Stomach (tissue), 9 donors: ENCODE measurements around the gene TEX53. TPM values are rescaled to one million over a fixed set of nuclear protein-coding genes. Genes with fewer than 3 reads are reported as not detected.
A peak's percentile ranks its signal among the peaks of the same experiment; 100 is the strongest.

Experiments used
- DNase-seq, 2 donors: peaks; one replicate each; pipeline versions ENCODE4 v3.0.0 to v3.0.0-alpha.2; 2013 to 2019
- H3K27ac ChIP-seq, 5 donors: fragments of 200-600 bp in 4 of 5; sonication (generic) in 4 of 5; one replicate each; pipeline ENCODE4 v1.5.1; 2013 to 2019; ENCODE audit warnings: mild to moderate bottlenecking in 1 of 5, moderate library complexity in 1 of 5
- H3K27me3 ChIP-seq, 3 donors: fragments of 200-600 bp; sonication (generic); one replicate each; pipeline ENCODE4 v1.5.1; 2017 to 2019; ENCODE audit warnings: mixed run types in 1 of 3
- H3K36me3 ChIP-seq, 4 donors: fragments of 200-600 bp; sonication (generic); 1 replicate in 3 of 4; 2 replicates in 1 of 4; pipeline ENCODE4 v1.5.1; 2016 to 2019
- H3K4me1 ChIP-seq, 4 donors: fragments of 200-600 bp; sonication (generic); one replicate each; pipeline ENCODE4 v1.5.1; 2016 to 2019
- H3K4me3 ChIP-seq, 4 donors: fragments of 200-600 bp; sonication (generic) in 3 of 4; one replicate each; pipeline ENCODE4 v1.5.1; 2016 to 2019; ENCODE audit warnings: mild to moderate bottlenecking in 1 of 4
- H3K9me3 ChIP-seq, 4 donors: fragments of 200-600 bp; sonication (generic); one replicate each; pipeline ENCODE4 v1.5.1; 2016 to 2019
- CTCF ChIP-seq, 7 experiments: fragments of 450-650 bp in 4 of 7; fragments of 200-600 bp in 3 of 7; sonication (generic) in 3 of 7; IDR thresholded peaks; one replicate each; pipeline ENCODE4 v1.5.1; 2016 to 2019; ENCODE audit warnings: antibody characterized with exemption in 7 of 7, control low read depth in 2 of 7, mild to moderate bottlenecking in 1 of 7
- EP300 ChIP-seq: sonication (generic); formaldehyde crosslinking; IDR thresholded peaks from one replicate; pipeline ENCODE4 v1.6.1; 2017; ENCODE audit warnings: antibody characterized with exemption
- POLR2A ChIP-seq, 4 donors: fragments of 450-650 bp; IDR thresholded peaks; one replicate each; pipeline ENCODE4 v1.6.1; 2016; ENCODE audit warnings: antibody characterized with exemption in 4 of 4, control low read depth in 2 of 4, mild to moderate bottlenecking in 1 of 4, moderate library complexity in 1 of 4
- POLR2AphosphoS5 ChIP-seq, 3 donors: sonication (generic); formaldehyde crosslinking; IDR thresholded peaks; one replicate each; pipeline ENCODE4 v1.6.1; 2016; ENCODE audit warnings: antibody characterized with exemption in 3 of 3
- WGBS, 5 donors: extraction: QIAGEN DNeasy Blood & Tissue Kit in 3 of 5; methylation state at CpG; one replicate each; pipeline versions ENCODE4 v1.1.5 to v1.1.7; 2013 to 2018; 5-methylcytosine and 5-hydroxymethylcytosine counted together
- intact Hi-C: fragments of 100-400 bp; cut with DNase I; formaldehyde crosslinking; loops from one replicate; pipeline ENCODE4 v1.15.1; 2023; ENCODE audit warnings: low total_unique reads
- polyA plus RNA-seq, 3 donors: library from polyadenylated mRNA; stranded (reverse); fragments of 200-250 nt; gene quantifications; one replicate each; pipeline ENCODE4 v1.2.3, GENCODE V29; 2013
- total RNA-seq, 5 donors: library from RNA; depleted of rRNA; stranded (reverse); fragments of >200 nt; gene quantifications; one replicate each; pipeline versions ENCODE4 v1.1.0 to v1.2.3, GENCODE V29; 2014 to 2016
- donor health status: healthy with polysubstance abuse.
- donor health status: Bipolar disorder and iron deficiency.
- donor health status: healthy.

Gene TEX53
- total and polyA plus RNA-seq, 8 donors = not detected

GRCh38 chr9:114696814-114697544 lies 39.4 kb upstream of the TEX53 start:
- 72 to 80% (median 79%) methylated on average over 7 of the region's 7 CpGs for WGBS, 5 donors
- intact Hi-C loops = no loop called here
- DNase-seq = no peak
- H3K9me3 ChIP-seq = no peaks in the 10 kb centered on the region
- no peak overlapping the region for H3K27ac ChIP-seq
- H3K4me1 ChIP-seq = no peaks in the 10 kb centered on the region
- H3K36me3 ChIP-seq = no peaks in the 10 kb centered on the region
- TF ChIP-seq CTCF (IDR thresholded peaks at IDR 0.05) = no peak
- no peak for TF ChIP-seq EP300
- TF ChIP-seq POLR2AphosphoS5 (IDR thresholded peaks at IDR 0.05) = no peak
- no peak for TF ChIP-seq POLR2A (IDR thresholded peaks at IDR 0.05)
- H3K27me3 ChIP-seq = no peaks in the 10 kb centered on the region
- H3K4me3 ChIP-seq = no peak overlapping the region

- no peak overlapping the region for H3K4me3 ChIP-seq
- no peaks in the 10 kb centered on the region for H3K36me3 ChIP-seq
- no peak for DNase-seq
- H3K27me3 ChIP-seq = no peaks in the 10 kb centered on the region
- 69 to 82% (median 77%) methylated on average over 2 of the region's 2 CpGs for WGBS, 5 donors
- H3K27ac ChIP-seq = no peak overlapping the region
- TF ChIP-seq POLR2A (IDR thresholded peaks at IDR 0.05) = no peak
- intact Hi-C loops = no loop called here
- H3K9me3 ChIP-seq = no peaks in the 10 kb centered on the region
- H3K4me1 ChIP-seq = no peaks in the 10 kb centered on the region
Observed at GRCh38 chr9:114695948-114696347, 38.3 kb upstream of the TEX53 start.

- Histone ChIP-seq H3K27ac (no peak overlapping the region), H3K36me3 (no peaks in the 10 kb centered on the region), H3K4me1 (no peaks in the 10 kb centered on the region), H3K27me3 (no peaks in the 10 kb centered on the region), H3K9me3 (no peaks in the 10 kb centered on the region), H3K4me3 (no peak overlapping the region)
- intact Hi-C loops = no loop called here
- no peak for DNase-seq
- TF ChIP-seq POLR2AphosphoS5 (IDR thresholded peaks at IDR 0.05) (no peak), POLR2A (IDR thresholded peaks at IDR 0.05) (no peak), CTCF (IDR thresholded peaks at IDR 0.05) (no peak), EP300 (no peak)
- WGBS, 5 donors = 81 to 92% (median 90%) methylated on average over 6 of the region's 6 CpGs
Observed at GRCh38 chr9:114694719-114695269, 37.2 kb upstream of the TEX53 start.

- TF ChIP-seq POLR2A (IDR thresholded peaks at IDR 0.05) = no peak
- TF ChIP-seq CTCF (IDR thresholded peaks at IDR 0.05) = no peak
- no peak for TF ChIP-seq EP300
- TF ChIP-seq POLR2AphosphoS5 (IDR thresholded peaks at IDR 0.05) = no peak
- no peak for DNase-seq
- Histone ChIP-seq H3K9me3 (no peaks in the 10 kb centered on the region), H3K4me3 (no peak overlapping the region), H3K4me1 (no peaks in the 10 kb centered on the region), H3K27ac (no peak overlapping the region), H3K36me3 (no peaks in the 10 kb centered on the region), H3K27me3 (no peaks in the 10 kb centered on the region)
- 76 to 95% (median 91%) methylated on average over 2 of the region's 2 CpGs for WGBS, 5 donors
- intact Hi-C loops = no loop called here
Observed at GRCh38 chr9:114694146-114694545, 36.5 kb upstream of the TEX53 start.

- H3K27ac ChIP-seq = no peak overlapping the region
- no peak overlapping the region for H3K4me3 ChIP-seq
- H3K9me3 ChIP-seq = no peaks in the 10 kb centered on the region
- intact Hi-C loops = no loop called here
- 22 to 75% (median 43%) methylated on average over 2 of the region's 2 CpGs for WGBS, 5 donors
- no peaks in the 10 kb centered on the region for H3K27me3 ChIP-seq
- TF ChIP-seq EP300 (no peak), POLR2AphosphoS5 (IDR thresholded peaks at IDR 0.05) (no peak), CTCF (IDR thresholded peaks at IDR 0.05) (no peak), POLR2A (IDR thresholded peaks at IDR 0.05) (no peak)
- no peaks in the 10 kb centered on the region for H3K36me3 ChIP-seq
- peak in 1 of 2 donors; percentile 24 for DNase-seq
- H3K4me1 ChIP-seq = no peaks in the 10 kb centered on the region
Observed at GRCh38 chr9:114693248-114693855, 35.7 kb upstream of the TEX53 start.
